B cell (primary cell): ENCODE measurements around the gene CARNS1. TPM values are rescaled to one million over a fixed set of nuclear protein-coding genes. Genes with fewer than 3 reads are reported as not detected.

Experiments used
- ATAC-seq: fragments of 200-7000 bp; cut with Tn5 transposase; one replicate; pipeline ENCODE4 v1.10.0; 2021; ENCODE audit warnings: low read depth, mild to moderate bottlenecking, moderate number of reproducible peaks, moderate library complexity
- CTCF ChIA-PET: fragments of 350-600 bp; sonication (Branson Sonifier 250); formaldehyde crosslinking; loops from one replicate; lab custom pipeline; 2021; ENCODE audit warnings: antibody characterized with exemption, inconsistent platforms; lab: Charles Lee
- POLR2A ChIA-PET: fragments of 350-600 bp; sonication (Branson Sonifier 250); formaldehyde crosslinking; loops from one replicate; lab custom pipeline; 2021; ENCODE audit warnings: antibody characterized with exemption; lab: Charles Lee
- DNase-seq: peaks from one replicate; pipeline ENCODE4 v3.0.0; 2013
- H2AFZ ChIP-seq: 2 replicates; pipeline ENCODE4 v1.6.1; 2012; ENCODE audit warnings: mild to moderate bottlenecking, low read depth, low read length; ENCODE audit not compliant: insufficient read depth, poor library complexity, severe bottlenecking
- H3K27ac ChIP-seq, 2 donors: 1 replicate in 1 of 2; 2 replicates in 1 of 2; pipeline ENCODE4 v1.5.1; 2012 to 2013; ENCODE audit warnings: low read length in 2 of 2, mild to moderate bottlenecking in 2 of 2, moderate library complexity in 1 of 2
- H3K27me3 ChIP-seq, 4 experiments: fragments of 200-600 bp in 1 of 4; sonication (generic) in 1 of 4; replicated peaks in 1 of 4; 1 replicate in 2 of 4; 2 replicates in 2 of 4; pipeline versions ENCODE4 v1.6.1 to v1.7.0; 2013 to 2016; ENCODE audit warnings: low read length in 3 of 4, mild to moderate bottlenecking in 2 of 4, mixed read lengths in 1 of 4, moderate library complexity in 1 of 4; ENCODE audit not compliant: insufficient read depth in 4 of 4, control insufficient read depth in 3 of 4; ENCODE audit errors: control extremely low read depth in 1 of 4
- H3K36me3 ChIP-seq, 2 experiments: replicated peaks in 1 of 2; 1 replicate in 1 of 2; 2 replicates in 1 of 2; pipeline versions ENCODE4 v1.6.1 to v1.7.1; 2013; ENCODE audit warnings: low read length in 1 of 2; ENCODE audit not compliant: insufficient read depth in 2 of 2, control insufficient read depth in 1 of 2; ENCODE audit errors: control extremely low read depth in 1 of 2, extremely low read depth in 1 of 2
- H3K4me1 ChIP-seq, 2 donors: fragments of 200-600 bp in 1 of 2; sonication (generic) in 1 of 2; 1 replicate in 1 of 2; 2 replicates in 1 of 2; pipeline versions ENCODE4 v1.5.1 to v1.6.1; 2013 to 2017; ENCODE audit warnings: low read length in 2 of 2; ENCODE audit not compliant: control insufficient read depth in 2 of 2, insufficient read depth in 2 of 2
- H3K4me2 ChIP-seq: replicated peaks from 2 replicates; pipeline ENCODE3; 2012; ENCODE audit warnings: mild to moderate bottlenecking, low read depth, low read length; ENCODE audit not compliant: poor library complexity, severe bottlenecking
- H3K4me3 ChIP-seq, 5 experiments: fragments of 200-600 bp in 1 of 5; sonication (generic) in 1 of 5; 1 replicate in 3 of 5; 2 replicates in 2 of 5; pipeline versions ENCODE4 v1.5.1 to v1.7.0; 2011 to 2016; ENCODE audit warnings: low read length in 4 of 5, mild to moderate bottlenecking in 4 of 5, low read depth in 2 of 5, control low read depth in 1 of 5, moderate library complexity in 1 of 5; ENCODE audit not compliant: insufficient read depth in 1 of 5; ENCODE audit errors: control extremely low read depth in 1 of 5, extremely low read depth in 1 of 5
- H3K79me2 ChIP-seq: fragments of 200-600 bp; sonication (generic); one replicate; pipeline ENCODE4 v1.6.0; 2016; ENCODE audit warnings: low read length; ENCODE audit not compliant: control insufficient read depth, insufficient read depth
- H3K9ac ChIP-seq: fragments of 200-600 bp; sonication (generic); 2 replicates; pipeline ENCODE4 v1.6.1; 2017; ENCODE audit warnings: mild to moderate bottlenecking, low read length, moderate library complexity
- H3K9me3 ChIP-seq, 3 donors: one replicate each; pipeline versions ENCODE4 v1.6.1 to v1.7.1; 2013; ENCODE audit warnings: low read length in 2 of 3; ENCODE audit not compliant: control insufficient read depth in 2 of 3, insufficient read depth in 1 of 3; ENCODE audit errors: control extremely low read depth in 1 of 3
- H4K20me1 ChIP-seq: 2 replicates; pipeline ENCODE4 v1.6.0; 2012; ENCODE audit warnings: mild to moderate bottlenecking, low read length; ENCODE audit not compliant: insufficient read depth, control insufficient read depth, poor library complexity, severe bottlenecking
- H3K27ac Mint-ChIP-seq: one replicate; pipeline ENCODE4 v1.8.0; 2021; ENCODE audit warnings: mixed read lengths
- H3K27me3 Mint-ChIP-seq: one replicate; pipeline ENCODE4 v1.8.0; 2021; ENCODE audit warnings: mixed read lengths
- H3K4me1 Mint-ChIP-seq: one replicate; pipeline ENCODE4 v1.8.0; 2021; ENCODE audit warnings: mixed read lengths
- H3K4me3 Mint-ChIP-seq: one replicate; pipeline ENCODE4 v1.8.0; 2021; ENCODE audit warnings: mixed read lengths
- H3K9me3 Mint-ChIP-seq: one replicate; pipeline ENCODE4 v1.8.0; 2022; ENCODE audit warnings: mixed read lengths; ENCODE audit not compliant: insufficient read depth
- CTCF ChIP-seq: fragments of 200-600 bp; IDR thresholded peaks from one replicate; pipeline ENCODE4 v1.8.0; 2022; ENCODE audit warnings: antibody characterized with exemption, mild to moderate bottlenecking
- EZH2 ChIP-seq: IDR thresholded peaks from 2 replicates; pipeline ENCODE4 v1.6.1; 2012; ENCODE audit warnings: borderline replicate concordance, low read depth, mild to moderate bottlenecking, moderate library complexity, low read length; ENCODE audit not compliant: insufficient read depth, poor library complexity, severe bottlenecking
- WGBS: methylation state at CpG from one replicate; pipeline ENCODE4 v1.1.5; 2013; ENCODE audit warnings: missing lambda C conversion rate; ENCODE audit not compliant: insufficient coverage; 5-methylcytosine and 5-hydroxymethylcytosine counted together
- intact Hi-C: fragments of 100-400 bp; cut with micrococcal nuclease; formaldehyde crosslinking; loops from one replicate; pipeline ENCODE4 v1.10.0; 2022
- polyA plus RNA-seq: library from polyadenylated mRNA; depleted of rRNA; stranded (reverse); fragments of >200 nt; gene quantifications from 2 replicates; pipeline ENCODE4 v1.2.3, GENCODE V29; 2012
- total RNA-seq, 2 donors: library from RNA; stranded (reverse); fragments of 120-200 nt in 1 of 2; gene quantifications; 1 replicate in 1 of 2; 2 replicates in 1 of 2; pipeline versions ENCODE4 v1.2.3 to v1.2.4, GENCODE V29; 2013 to 2022

The CARNS1 gene
- total and polyA plus RNA-seq, 2 donors (not counting 1 experiment from before 2014, with no cell fraction given): 24.1 to 41.1 TPM

- no peak overlapping the region for H3K4me3 ChIP-seq
- H3K9ac ChIP-seq: no peak overlapping the region
- H3K27me3 Mint-ChIP-seq: no peaks in the 10 kb centered on the region
- peak overlapping the region in 1 of 2 donors; percentile 63 for H3K27ac ChIP-seq
- ChIA-PET POLR2A (interaction anchor here (2.1 kb wide), 1 partner anchor 24 kb away, joined by 8 read pairs; no protein-coding TSS in a partner anchor), CTCF (interaction anchor here (1.2 to 1.4 kb wide), 2 partner anchors 110 to 134 kb away, joined by 3 to 4 read pairs; no protein-coding TSS in a partner anchor)
- no peaks in the 10 kb centered on the region for H3K27me3 ChIP-seq
- H3K4me1 ChIP-seq: peaks cover 24 to 47% of the 10 kb centered on the region in 2 donors
- no peak for ATAC-seq
- H4K20me1 ChIP-seq: peaks cover 73% of the 10 kb centered on the region
- H3K27ac Mint-ChIP-seq: peak overlapping the region; percentile 74
- peaks cover 2 to 49% of the 10 kb centered on the region in 2 experiments for H3K36me3 ChIP-seq
- peaks cover 53% of the 10 kb centered on the region for H3K4me1 Mint-ChIP-seq
- intact Hi-C loops: no loop called here
- no peak overlapping the region for H3K4me3 Mint-ChIP-seq
- no peaks in the 10 kb centered on the region for H3K9me3 Mint-ChIP-seq
- no peak overlapping the region for H3K4me2 ChIP-seq
- H3K79me2 ChIP-seq: peaks cover 56% of the 10 kb centered on the region
- H3K9me3 ChIP-seq: peaks cover 0 to 2% (median 0%) of the 10 kb centered on the region in 3 donors
- no peak overlapping the region for H2AFZ ChIP-seq
- DNase-seq: no peak
- TF ChIP-seq CTCF: no peak
- no peak for TF ChIP-seq EZH2
- 97% methylated on average over 7 of the region's 7 CpGs for WGBS
Observed at GRCh38 chr11:67396259-67396581, 19.3 kb upstream of the CARNS1 start.

GRCh38 chr11:67396587-67397389 is 18.7 kb upstream of the CARNS1 start:
- Histone ChIP-seq H3K36me3 (peaks cover 2 to 49% of the 10 kb centered on the region in 2 experiments), H3K4me1 (peaks cover 23 to 44% of the 10 kb centered on the region in 2 donors), H3K79me2 (peaks cover 55% of the 10 kb centered on the region), H3K4me2 (peak overlapping the region; percentile 26), H2AFZ (no peak overlapping the region), H3K4me3 (no peak overlapping the region), H3K27ac (peak overlapping the region in 1 of 2 donors; percentile 63), H3K27me3 (no peaks in the 10 kb centered on the region), H3K9ac (no peak overlapping the region), H4K20me1 (peaks cover 73% of the 10 kb centered on the region), H3K9me3 (peaks cover 0 to 2% (median 0%) of the 10 kb centered on the region in 3 donors)
- H3K27ac Mint-ChIP-seq: peak overlapping the region; percentile 79
- no peaks in the 10 kb centered on the region for H3K27me3 Mint-ChIP-seq
- CTCF ChIA-PET: interaction anchor here (1.2 to 1.8 kb wide), 5 partner anchors 14 to 134 kb away, joined by 3 to 6 read pairs (median 4); no protein-coding TSS in a partner anchor
- intact Hi-C loops: no loop called here
- peaks cover 50% of the 10 kb centered on the region for H3K4me1 Mint-ChIP-seq
- H3K4me3 Mint-ChIP-seq: peak overlapping the region; percentile 6
- 13% methylated on average over 9 of the region's 13 CpGs for WGBS
- DNase-seq (no peak), ATAC-seq (no peak)
- POLR2A ChIA-PET: interaction anchor here (1.1 to 2.1 kb wide), 3 partner anchors 20 to 32 kb away, joined by 3 to 8 read pairs (median 3); partner anchors contain the start of gene RPS6KB2
- H3K9me3 Mint-ChIP-seq: no peaks in the 10 kb centered on the region
- no peak for TF ChIP-seq CTCF
- no peak for TF ChIP-seq EZH2
